ENCODE results near the gene NCAPG2.

NCAPG2 gene

DNA sequence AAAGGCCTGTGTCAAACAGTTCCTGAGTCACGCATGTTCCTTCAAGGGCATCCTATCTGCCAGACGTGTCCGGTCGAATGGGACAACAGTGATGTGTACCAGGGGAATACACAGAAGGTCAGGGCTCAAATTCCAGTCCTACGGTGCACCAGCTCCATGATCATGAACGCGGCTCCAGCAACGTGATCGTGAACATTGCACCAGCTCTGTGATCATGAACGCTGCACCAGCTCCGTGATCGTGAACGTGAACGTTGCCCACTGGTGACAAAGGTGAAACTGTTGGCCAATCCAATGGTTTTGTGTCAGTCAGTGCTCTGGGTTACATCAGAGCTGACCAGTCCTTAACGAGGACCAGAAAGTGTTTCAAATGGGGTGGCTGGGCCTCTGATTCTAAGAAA is 112.7 kb downstream of the NCAPG2 start:
- DNase-seq, result no peak

DNA sequence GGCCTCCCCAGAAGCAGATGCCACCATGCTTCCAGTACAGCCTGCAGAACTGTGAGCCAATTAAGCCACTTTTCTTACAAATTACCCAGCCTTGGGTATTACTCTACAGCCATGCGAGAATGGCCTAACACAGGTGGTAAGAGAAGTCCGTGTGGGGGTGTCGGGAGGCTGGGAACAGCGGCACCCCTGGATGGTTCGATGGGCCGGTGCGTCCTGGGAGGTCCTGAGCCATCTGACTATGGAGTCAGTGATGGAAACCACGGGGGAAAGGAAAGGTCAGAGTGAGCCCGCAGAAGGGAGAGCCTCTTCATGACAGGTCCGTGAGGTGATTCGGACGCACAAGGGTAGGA is 114.4 kb downstream of the NCAPG2 start:
- no peak for DNase-seq

DNA sequence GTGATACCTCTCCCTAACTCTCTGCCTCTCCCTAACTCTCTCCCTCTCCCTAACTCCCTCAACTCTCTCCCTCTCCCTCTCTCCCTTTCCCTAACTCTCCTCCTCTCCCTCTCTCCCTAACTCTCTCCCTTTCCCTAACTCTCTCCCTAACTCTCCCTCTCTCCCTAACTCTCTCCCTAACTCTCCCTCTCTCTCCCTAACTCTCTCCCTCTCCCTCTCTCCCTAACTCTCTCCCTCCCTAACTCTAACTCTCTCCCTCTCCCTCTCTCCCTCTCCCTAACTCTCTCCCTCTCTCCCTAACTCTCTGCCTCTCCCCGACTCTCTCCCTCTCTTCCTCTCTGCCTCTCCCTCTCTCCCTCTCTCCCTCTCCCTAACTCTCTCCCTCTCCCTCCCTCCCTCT is 115.0 kb downstream of the NCAPG2 start:
- DNase-seq, result no peak

DNA sequence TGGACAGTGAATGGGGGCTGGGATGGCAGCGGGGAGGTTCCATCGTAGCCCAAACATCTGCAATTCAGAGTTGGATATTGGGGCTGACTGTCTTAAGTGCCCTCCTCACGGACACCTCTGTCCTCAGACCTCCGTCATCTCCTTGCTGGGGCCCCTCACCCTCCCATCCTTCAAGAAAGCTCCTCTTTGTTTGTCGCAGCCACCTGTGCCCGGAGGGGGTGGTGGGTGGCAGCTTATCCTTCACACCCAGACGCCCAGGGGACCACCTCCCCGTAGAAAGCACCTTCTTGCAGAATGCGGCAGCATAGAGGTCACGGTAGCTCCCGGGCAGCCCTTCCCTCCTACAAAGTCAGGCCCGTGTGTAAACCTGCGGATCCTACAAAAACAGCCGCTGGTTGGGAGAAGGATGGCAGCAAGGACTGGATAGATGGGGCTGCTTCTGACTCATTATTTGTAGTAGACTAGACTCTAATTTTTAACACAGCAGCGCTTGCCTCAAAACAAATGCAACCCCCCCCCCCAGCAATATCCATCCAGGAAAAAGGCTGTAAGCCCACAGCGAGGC is 115.6 kb downstream of the NCAPG2 start:
- DNase-seq, result no peak

- DNase-seq, result peak in 1 of 3 donors; percentile 15
Observed at GRCh38 chr7:158588085-158588877, 116.3 kb downstream of the NCAPG2 start.

DNA sequence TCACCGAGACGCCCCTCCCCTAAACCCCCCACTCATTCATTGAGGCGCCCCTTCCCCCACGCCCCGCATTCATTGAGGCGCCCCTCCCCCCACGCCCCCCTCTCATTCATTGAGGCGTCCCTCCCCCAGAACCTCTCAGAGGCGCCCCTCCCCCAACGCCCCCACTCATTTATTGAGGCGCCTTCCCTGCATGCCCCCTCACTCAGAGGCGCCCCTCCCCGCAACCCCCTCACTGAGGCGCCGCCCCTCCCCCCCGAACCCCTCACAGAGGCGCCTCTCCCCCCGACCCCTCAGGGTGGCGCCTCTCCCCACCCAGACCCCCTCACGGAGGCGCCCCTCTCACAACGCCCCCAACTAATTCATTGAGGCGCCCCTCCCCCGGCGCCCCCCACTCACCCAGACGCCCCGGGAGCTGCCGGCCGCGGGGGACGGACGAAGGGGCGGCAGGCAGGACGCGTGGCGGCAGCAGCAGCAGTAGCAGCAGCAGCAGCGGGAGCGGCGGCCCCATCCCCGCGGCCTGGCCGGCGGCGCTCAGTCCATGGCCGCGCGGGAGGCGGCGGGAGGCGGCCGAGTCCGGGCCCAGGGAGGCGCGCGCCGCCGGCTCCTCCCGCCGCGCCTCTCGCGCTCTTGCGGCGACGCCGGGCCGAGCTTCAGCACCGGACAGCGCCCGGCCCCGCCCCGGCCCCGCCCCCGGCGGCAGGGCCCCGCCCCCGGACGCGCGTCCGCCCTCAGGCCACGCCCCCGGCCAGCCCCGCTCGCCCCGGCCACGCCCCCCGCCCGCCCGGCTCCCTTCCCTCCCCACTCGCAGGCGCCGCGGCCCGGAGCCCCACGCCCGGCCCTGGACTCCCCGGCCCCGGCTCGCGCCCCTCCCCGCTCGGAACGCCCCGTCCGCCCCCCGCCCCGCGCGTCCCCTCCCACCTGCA is 117.2 kb downstream of the NCAPG2 start, which contains the start of gene PTPRN2:
Gene PTPRN2 (minus strand): TSS at position 662 of the 923 bp plus-strand sequence.
- peak; percentile 69 to 95 (median 86) for DNase-seq

DNA sequence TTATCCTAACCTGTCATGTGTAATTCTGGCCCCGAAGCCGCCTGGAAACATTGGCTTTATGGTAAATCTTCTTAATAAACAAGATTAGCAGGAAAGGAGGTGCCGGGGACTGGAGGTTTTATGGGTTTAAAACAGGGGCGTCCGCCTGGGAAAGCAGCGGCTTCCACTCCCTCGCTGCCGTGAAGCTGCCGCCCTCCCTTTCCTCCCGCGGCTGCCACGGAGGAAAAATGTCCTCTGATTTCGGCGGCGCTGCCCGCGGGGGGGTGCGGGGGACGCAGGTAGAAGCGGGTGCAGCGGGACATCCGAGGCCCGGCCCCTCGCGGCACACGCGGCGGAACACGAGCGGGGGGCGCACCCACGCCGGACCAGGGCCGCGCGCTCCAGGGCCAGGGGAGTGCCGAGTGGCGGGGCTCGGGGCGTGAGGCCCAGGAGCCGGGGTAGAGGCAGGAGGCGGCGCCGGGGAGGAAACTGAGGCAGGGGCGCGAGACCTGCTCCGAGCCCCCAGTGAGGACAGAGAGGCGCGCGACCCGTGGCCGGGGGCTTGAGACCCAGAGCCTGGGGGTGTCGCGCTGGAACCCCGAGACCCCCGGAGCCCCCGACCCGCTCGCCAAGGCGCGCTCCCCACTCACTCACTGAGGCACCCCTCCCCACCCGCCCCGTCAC is 118.0 kb downstream of the NCAPG2 start:
- no peak for DNase-seq

GRCh38 chr7:158585721-158586498 is 118.7 kb downstream of the NCAPG2 start:
- no peak for DNase-seq

GRCh38 chr7:158584407-158584806 is 120.2 kb downstream of the NCAPG2 start:
- DNase-seq, result no peak

GRCh38 chr7:158583810-158584209 is 120.8 kb downstream of the NCAPG2 start:
- no peak for DNase-seq

DNA sequence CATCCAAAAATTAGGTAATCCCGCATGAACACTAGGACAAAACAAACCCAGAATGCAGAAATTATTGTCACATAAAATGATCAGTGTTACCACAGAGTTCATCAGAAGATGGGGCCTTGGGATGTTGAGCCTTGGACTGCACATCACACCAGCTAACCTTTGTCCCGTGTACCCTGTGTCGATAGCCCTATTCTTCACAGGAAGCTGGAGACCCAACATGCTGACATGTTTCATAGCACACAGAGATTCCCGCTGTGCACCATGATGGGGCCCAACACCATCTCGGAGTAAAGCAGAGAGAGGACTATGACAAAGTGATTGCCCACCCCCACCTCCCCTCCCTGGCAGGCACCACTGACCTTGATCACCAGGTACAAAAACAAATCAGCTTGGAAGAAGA is 121.5 kb downstream of the NCAPG2 start:
- DNase-seq, result peak in 1 of 3 donors; percentile 15

GRCh38 chr7:158582089-158582456 is 122.5 kb downstream of the NCAPG2 start:
- peak in 1 of 3 donors; percentile 11 for DNase-seq

DNA sequence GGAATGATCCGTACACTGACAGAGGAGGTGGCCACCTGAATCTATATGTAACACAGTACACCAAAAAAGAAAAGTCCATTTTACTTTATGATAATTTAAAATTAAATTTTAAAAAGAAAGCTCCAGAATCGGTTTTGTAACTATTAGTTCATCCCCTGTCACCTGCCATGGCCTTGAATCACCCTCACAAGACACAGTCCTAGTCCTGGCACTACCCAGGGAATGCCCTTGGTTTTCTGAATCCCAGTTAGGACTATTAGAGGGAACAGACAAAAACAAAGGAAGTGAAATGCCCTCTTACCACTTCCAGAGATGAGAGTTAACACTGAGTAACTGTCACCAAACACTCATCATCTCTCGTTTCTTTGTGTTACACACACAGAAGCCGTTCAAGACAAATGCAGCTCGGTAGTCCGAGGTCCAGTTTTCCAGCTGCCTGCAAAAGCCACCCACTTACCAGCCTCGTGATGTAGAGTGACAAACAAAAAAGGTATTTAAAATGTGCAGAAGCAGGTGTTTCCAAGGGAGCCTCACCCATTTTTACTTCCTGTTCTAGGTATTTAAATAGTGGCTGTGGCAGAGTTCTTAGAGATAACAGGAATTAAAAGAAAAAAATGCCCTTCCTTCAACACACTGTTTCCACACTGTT is 123.0 kb downstream of the NCAPG2 start:
- DNase-seq, result no peak

All from suppressor macrophage treated with lipopolysaccharide for 1 hour (primary cell).